T-helper 1 cell treated with Interleukin-12 subunit alpha and Interleukin-12 subunit beta and Interleukin-4 antibody, amounts not matched to agents 30 ng/mL and 1 ng/mL, for 36 hours (primary cell): Measurements from ENCODE around the gene RAPGEF5. TPM values are rescaled to one million over a fixed set of nuclear protein-coding genes. Genes with fewer than 3 reads are reported as not detected.

Experiments used
- intact Hi-C: fragments of 100-400 bp; cut with micrococcal nuclease; formaldehyde crosslinking; loops from one replicate; pipeline ENCODE4 v1.15.1; 2024
- total RNA-seq: library from RNA; stranded (reverse); gene quantifications from 2 replicates; pipeline ENCODE4 v1.2.3, GENCODE V29; 2022

RAPGEF5 gene
- total RNA-seq, 1 donor from 2014 or later: 0.17 TPM

- intact Hi-C loops: no loop called here
Measured at GRCh38 chr7:22350466-22351328, 6.3 kb downstream of the RAPGEF5 start.

DNA sequence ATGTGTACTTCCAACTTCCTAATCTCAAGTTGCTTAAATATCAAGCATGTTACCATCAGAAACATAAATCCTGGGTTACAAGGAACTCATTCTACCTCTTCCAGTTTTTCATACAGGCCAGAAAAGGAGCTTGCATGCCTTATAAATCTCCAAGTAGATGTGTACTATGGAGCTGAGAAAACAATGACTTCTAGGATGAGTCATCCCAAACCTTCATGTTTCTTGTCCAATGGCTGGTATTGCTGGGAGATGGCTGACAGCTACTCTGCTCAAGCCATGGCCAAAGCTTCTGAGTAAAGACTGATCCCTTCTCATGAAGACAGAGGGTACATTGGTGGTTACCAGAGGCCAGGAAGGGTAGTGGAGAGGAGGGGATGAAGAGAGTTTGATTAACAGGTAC is 8.6 kb downstream of the RAPGEF5 start:
- intact Hi-C loops: no loop called here

DNA sequence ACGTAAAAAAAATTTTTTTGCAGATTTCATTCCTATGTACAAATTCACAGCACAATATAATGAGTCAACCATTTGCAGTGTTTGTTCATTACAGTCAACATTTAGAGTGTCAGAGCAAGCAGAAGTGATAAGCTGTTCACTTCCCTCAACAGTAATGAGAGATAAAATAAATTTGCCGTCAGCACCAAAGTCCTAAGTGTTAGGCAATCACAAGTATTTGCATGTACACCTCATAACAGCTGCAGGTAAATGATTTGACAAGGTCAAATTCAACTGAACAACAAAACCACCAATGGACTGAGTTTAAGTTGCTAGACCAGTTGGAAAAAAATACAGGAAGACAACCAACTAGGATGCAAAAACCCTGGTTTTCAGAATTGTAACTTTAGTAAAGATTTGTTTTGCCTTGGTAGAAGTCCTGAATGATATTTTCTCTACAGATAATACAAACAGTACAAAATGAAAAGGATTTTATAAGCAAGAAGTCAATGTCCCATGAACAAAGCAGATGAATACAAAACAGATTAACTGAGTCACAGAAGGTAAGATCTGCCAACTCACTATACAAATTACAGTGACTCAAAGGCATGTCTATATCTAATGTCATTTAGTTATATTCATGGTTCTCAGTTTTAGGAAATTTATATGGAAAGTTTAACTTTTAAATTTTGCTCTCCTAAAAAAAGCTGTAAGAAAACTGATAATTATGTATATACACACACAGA is 10.4 kb downstream of the RAPGEF5 start:
- intact Hi-C loops: no loop called here

- intact Hi-C loops: no loop called here
Measured at GRCh38 chr7:22344655-22345054, 12.3 kb downstream of the RAPGEF5 start.

GRCh38 chr7:22343612-22344011 is 13.3 kb downstream of the RAPGEF5 start:
- intact Hi-C loops: no loop called here

DNA sequence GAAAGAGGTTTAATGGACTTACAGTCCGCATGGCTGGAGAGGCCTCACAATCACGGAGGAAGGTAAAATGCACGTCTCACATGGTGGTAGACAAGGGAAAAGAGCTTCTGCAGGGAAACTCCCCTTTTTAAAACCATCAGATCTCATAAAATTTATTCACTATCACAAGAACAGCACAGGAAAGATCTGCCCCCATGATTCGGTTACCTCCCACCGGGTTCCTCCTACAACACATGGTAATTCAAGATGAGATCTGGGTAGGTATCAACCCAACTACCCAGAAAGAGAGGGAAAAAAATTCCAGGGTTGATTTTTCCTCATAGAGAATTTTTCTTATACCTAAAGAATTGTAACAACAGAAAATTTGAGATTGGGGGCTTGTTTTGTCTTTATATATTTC is 13.9 kb downstream of the RAPGEF5 start:
- intact Hi-C loops: no loop called here

- intact Hi-C loops: no loop called here
Measured at GRCh38 chr7:22339725-22340390, 17.1 kb downstream of the RAPGEF5 start.

DNA sequence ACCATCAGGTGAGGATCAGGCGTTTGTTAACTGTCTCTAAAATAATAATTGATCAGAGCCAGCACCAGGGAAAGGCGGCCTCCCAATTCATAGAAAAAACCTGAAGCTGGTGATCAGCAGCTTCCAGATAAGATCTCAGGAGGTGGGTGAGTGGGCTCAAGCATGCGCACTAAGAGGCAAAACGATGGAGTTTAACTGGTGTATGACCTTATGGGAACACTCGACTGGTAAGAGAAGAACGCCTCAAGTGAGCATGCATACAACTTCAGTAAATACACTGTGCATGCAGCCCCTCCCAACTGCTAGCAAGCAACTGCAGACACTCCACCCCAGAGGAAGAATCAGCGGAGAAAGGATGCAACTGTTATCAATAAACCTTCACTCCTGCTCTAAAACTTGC is 18.1 kb downstream of the RAPGEF5 start:
- intact Hi-C loops: no loop called here

DNA sequence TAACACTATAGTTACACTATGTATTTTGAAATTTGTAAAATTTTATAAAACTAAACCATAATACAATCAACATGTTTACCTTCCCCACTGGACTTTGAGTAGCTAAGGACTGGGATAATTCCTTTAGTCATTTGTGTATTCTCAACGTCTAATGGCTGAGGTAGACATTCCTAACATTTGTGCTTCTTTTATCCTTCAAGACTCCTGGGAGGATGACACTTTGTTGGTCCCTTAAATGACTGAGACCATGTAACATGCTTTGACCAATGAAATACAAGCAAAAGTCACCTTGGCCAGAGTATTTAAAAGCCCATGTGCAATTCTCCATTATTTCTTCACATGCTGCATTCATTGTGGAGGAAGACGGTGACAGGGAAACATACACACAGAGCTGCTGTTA is 18.5 kb downstream of the RAPGEF5 start:
- intact Hi-C loops: no loop called here

DNA sequence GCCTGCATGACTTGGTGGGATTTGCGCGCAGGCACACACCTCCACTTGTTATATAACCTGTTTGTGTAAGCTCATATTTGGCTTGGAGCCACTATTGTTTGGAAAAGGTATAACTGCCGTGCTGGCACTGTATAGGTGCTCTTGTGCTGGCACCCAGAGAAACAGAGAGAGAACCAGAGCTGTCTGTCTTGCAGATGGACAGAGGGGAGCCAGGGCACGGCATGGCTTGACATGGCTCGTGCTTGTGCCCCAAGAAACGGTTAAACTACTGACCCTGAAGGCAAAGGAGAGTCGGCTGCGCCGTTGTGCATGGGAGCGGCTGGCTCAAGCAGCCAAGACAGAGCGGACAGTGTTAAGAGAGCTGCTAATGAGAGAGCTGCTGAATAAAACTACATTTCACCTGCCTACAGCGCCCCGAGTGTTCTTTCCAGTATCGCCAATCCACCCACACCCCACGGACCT is 23.2 kb downstream of the RAPGEF5 start:
- intact Hi-C loops: no loop called here

GRCh38 chr7:22332461-22332870 is 24.5 kb downstream of the RAPGEF5 start:
- intact Hi-C loops: no loop called here

DNA sequence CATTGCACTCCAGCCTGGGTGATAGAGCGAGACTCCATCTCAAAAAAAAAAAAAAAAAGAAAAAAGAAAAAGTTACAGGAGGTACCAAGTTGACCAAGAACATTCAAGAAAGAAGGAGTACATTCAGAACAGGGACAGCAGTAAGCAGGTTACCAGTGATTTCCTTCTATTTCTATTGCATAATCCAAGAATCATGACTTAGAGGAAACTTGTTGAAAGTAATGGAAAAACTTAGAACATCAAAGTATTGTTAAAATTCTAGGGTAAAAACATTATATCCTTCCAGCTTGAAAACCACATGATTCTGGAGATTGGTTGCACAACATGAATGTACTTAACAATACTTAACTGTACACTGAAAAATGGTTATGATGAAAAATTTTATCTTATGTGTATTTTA is 25.2 kb downstream of the RAPGEF5 start:
- intact Hi-C loops: no loop called here

DNA sequence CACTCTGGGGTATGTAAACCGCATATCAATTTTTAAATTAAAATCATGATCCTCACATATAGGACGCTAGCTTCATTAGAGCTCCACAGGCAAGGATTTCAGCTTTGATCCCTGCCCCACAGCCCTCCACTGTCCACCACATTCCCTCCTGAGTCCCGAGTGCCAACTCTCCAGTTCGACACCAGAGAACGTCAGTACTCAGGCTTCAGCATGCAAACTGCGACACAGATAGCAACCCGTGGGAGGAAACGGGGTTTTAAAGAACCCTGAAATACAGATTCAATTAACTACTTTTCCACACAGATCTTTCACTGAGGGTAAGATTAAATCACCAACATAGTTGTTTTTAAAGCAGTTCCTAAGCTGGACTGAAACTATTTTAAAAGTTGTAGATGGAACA is 26.1 kb downstream of the RAPGEF5 start:
- intact Hi-C loops: no loop called here

DNA sequence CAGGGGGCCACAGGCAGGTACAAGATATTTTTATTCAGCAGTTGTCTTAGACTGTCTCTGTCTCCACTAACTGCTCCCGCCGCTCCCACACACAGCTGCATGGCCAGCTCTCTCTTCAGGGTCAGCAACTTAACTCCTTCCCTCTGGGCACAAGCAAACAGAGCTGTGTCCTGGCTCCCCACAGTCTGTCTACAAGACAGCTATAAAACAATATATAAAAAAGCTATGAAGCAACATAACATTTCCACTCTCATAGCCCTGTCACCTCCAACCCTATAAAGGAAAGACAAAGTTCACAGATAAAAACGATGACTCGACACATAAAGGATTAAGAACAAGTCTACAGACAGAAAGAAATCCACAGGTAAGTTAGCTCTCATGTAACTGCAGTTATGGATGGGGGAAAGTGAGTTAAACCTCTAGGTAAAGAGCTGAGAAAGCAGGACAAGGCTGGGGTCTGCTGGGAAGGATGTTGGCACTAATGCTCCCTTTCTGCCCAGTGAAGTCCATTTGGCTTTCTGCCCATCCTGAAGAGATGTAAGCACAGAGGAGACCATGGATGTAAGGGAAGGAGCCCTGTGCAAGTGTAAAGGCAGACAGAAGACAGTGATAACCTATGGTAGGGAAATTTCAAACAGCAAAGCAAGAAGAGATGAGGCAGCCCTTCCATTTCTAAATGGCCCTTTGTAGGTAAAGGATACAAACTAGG is 27.0 kb downstream of the RAPGEF5 start:
- intact Hi-C loops: no loop called here

DNA sequence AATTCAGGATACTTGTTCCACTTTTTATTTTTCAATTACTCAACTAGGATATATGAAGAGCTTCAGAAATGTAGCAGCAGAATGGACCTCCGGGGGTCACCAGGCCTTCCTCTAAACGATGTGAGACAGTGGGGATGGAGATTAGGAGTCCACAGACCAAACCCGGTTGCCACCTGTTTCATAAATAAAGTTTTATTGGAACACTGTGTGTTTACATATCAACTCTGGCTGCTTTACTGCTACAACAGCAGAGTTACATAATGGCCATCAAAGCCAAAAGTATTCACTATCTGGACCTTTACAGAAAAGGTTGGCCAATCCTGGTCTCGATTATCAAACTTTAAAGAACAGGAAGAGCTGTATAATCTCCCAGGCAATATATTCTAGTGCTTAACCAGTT is 30.8 kb downstream of the RAPGEF5 start:
- intact Hi-C loops: no loop called here

DNA sequence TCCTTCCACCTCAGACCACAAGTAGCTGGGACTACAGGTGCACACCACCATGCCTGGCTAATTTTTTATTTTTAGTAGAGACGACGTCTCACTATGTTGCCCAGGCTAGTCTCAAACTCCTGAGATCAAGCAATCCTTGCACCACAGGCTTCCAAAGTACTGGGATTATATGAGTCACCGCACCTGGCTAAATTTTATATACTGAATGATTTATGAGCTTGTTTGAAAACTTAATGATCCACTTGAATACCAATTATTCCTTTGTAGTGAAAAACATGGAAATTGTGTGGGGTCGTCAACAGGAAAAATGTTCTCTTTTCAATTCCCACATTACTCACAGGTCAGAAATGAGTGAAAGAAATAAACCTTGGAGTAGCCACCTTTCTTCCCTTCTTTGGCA is 31.3 kb downstream of the RAPGEF5 start:
- intact Hi-C loops: no loop called here

DNA sequence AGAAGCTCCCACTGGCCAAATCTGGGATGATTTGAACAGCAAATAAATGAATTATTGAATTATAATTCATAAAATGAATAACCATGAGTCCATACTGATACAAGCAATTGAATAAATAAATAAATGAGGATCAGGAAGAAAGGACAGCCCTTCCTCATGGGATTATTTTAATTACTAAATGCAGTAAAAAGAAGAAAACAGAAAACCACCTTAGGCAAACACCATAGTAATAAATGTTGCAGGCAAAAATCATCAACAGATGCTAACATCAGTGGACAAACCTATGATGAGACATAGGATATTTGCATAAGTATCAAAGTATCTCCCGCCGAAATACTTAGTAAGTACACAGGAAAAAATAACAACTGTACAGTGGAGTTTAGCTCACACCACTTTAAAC is 33.2 kb downstream of the RAPGEF5 start:
- intact Hi-C loops: no loop called here

DNA sequence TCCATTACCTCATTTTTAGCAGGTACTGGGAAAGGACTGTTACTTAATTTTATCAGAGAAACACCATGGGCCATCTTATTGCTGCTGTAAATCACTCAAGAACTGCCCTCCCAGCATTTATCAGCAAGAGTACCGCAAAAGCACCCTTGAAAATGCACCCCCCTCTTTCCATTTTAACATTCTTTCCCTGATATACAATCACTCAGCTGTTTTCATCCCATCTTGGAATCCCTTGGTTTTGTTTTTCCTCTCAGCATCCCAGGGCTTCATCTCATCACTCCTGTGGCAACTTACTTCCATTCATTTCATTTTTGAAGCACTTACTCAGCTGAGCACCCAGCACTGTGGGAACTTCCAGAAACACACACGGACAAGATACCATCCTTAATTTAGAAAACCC is 36.5 kb downstream of the RAPGEF5 start:
- intact Hi-C loops: no loop called here

GRCh38 chr7:22319424-22320403 is 37.2 kb downstream of the RAPGEF5 start:
- intact Hi-C loops: no loop called here

DNA sequence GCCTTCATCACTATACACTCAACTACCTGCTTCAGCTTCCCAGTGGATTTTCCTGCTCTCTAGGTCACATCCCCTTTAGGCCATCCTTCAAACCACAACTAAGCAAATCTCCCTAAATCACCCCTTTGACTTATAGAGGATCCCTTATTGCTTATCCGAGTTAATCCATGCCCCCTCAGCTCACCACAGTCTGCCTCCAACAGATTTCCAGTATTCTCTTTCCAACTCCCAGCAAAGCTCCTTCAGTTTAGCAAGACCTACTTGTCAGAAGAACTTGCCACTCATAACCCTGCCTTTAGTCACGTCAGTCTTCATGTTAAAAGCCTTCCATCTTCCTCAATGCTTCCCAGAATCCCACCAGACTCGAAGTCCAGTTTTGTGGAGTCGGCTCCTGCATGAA is 38.6 kb downstream of the RAPGEF5 start:
- intact Hi-C loops: no loop called here
